Liver (tissue), 3 donors: Measurements from ENCODE around the gene ACSM2B.

ENCODE experiments used
- FOXA1 ChIP-seq: IDR thresholded peaks from 2 replicates; pipeline ENCODE4 v1.6.1; 2016; ENCODE audit warnings: antibody characterized with exemption
- GABPA ChIP-seq, 2 donors: IDR thresholded peaks in 1 of 2; conservative IDR thresholded peaks in 1 of 2; 2 replicates each; pipeline ENCODE4 v1.6.1; 2016; ENCODE audit warnings: antibody characterized with exemption in 2 of 2, mild to moderate bottlenecking in 1 of 2, moderate library complexity in 1 of 2
- HNF4G ChIP-seq: IDR thresholded peaks from 2 replicates; pipeline ENCODE4 v1.6.1; 2016; ENCODE audit warnings: antibody characterized with exemption
- JUND ChIP-seq, 2 donors: IDR thresholded peaks; 2 replicates each; pipeline ENCODE4 v1.6.1; 2016; ENCODE audit warnings: antibody characterized with exemption in 2 of 2
- RAD21 ChIP-seq, 2 donors: IDR thresholded peaks; 2 replicates each; pipeline ENCODE4 v1.6.1; 2016; ENCODE audit warnings: antibody characterized with exemption in 2 of 2, mild to moderate bottlenecking in 2 of 2
- SP1 ChIP-seq: IDR thresholded peaks from 2 replicates; pipeline ENCODE4 v1.6.1; 2018; ENCODE audit warnings: antibody characterized with exemption, mild to moderate bottlenecking
- TAF1 ChIP-seq: conservative IDR thresholded peaks from 2 replicates; pipeline ENCODE4 v1.6.1; 2016; ENCODE audit warnings: antibody characterized with exemption, mild to moderate bottlenecking
- YY1 ChIP-seq: IDR thresholded peaks from 2 replicates; pipeline ENCODE4 v1.6.1; 2016; ENCODE audit warnings: antibody characterized with exemption, mild to moderate bottlenecking
- TF ChIP-seq, protein P1 (sequence below): fragments of 150-350 bp; IDR thresholded peaks from 2 replicates; pipeline ENCODE4 v1.5.1; 2017; ENCODE audit warnings: improper control_type of control experiment, low read depth, low read length; ENCODE audit not compliant: missing input control
- TF ChIP-seq, protein P2 (sequence below): IDR thresholded peaks from 2 replicates; pipeline ENCODE4 v1.6.1; 2016; ENCODE audit warnings: antibody characterized with exemption
- TF ChIP-seq, protein P3 (sequence below): IDR thresholded peaks from 2 replicates; pipeline ENCODE4 v1.6.1; 2016; ENCODE audit warnings: antibody characterized with exemption
- TF ChIP-seq, protein P4 (sequence below): IDR thresholded peaks from 2 replicates; pipeline ENCODE4 v1.6.1; 2016; ENCODE audit warnings: antibody characterized with exemption, mild to moderate bottlenecking
- donor health status: healthy.
- donor health status: healthy.

DNA sequence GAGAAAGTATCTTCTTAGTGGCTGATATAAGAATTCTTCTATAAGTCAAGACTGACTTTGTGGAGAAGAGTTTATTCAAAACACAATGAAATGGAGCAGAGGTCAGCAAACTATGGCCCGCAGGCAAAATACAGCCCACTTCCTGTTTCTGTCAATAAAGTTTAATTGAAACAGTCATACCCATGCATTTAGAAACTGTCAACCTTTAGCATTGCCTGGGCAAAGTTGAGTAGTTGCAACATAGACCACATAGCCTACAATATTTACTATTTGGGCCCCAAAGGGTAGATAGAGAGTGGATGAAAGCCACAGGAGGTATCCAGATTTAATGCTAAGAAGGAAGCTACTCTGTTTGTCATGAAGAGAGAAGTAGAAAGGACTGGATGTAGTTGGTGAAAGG is 38.0 kb downstream of the ACSM2B start:
- TF ChIP-seq, protein P1, sequence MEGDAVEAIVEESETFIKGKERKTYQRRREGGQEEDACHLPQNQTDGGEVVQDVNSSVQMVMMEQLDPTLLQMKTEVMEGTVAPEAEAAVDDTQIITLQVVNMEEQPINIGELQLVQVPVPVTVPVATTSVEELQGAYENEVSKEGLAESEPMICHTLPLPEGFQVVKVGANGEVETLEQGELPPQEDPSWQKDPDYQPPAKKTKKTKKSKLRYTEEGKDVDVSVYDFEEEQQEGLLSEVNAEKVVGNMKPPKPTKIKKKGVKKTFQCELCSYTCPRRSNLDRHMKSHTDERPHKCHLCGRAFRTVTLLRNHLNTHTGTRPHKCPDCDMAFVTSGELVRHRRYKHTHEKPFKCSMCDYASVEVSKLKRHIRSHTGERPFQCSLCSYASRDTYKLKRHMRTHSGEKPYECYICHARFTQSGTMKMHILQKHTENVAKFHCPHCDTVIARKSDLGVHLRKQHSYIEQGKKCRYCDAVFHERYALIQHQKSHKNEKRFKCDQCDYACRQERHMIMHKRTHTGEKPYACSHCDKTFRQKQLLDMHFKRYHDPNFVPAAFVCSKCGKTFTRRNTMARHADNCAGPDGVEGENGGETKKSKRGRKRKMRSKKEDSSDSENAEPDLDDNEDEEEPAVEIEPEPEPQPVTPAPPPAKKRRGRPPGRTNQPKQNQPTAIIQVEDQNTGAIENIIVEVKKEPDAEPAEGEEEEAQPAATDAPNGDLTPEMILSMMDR = no peak
- TF ChIP-seq, protein P2, sequence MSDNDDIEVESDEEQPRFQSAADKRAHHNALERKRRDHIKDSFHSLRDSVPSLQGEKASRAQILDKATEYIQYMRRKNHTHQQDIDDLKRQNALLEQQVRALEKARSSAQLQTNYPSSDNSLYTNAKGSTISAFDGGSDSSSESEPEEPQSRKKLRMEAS = no peak
- TF ChIP-seq SP1 (no peak), TAF1 (no peak), HNF4G (no peak), RAD21 (IDR thresholded peaks at IDR 0.05) (no peak), JUND (IDR thresholded peaks at IDR 0.05) (no peak), YY1 (no peak), FOXA1 (no peak), GABPA (IDR thresholded peaks at IDR 0.05 in 1 of 2, conservative IDR thresholded peaks at IDR 0.05 in 1 of 2) (no peak)
- TF ChIP-seq, protein P3, sequence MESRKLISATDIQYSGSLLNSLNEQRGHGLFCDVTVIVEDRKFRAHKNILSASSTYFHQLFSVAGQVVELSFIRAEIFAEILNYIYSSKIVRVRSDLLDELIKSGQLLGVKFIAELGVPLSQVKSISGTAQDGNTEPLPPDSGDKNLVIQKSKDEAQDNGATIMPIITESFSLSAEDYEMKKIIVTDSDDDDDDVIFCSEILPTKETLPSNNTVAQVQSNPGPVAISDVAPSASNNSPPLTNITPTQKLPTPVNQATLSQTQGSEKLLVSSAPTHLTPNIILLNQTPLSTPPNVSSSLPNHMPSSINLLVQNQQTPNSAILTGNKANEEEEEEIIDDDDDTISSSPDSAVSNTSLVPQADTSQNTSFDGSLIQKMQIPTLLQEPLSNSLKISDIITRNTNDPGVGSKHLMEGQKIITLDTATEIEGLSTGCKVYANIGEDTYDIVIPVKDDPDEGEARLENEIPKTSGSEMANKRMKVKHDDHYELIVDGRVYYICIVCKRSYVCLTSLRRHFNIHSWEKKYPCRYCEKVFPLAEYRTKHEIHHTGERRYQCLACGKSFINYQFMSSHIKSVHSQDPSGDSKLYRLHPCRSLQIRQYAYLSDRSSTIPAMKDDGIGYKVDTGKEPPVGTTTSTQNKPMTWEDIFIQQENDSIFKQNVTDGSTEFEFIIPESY = no peak
- TF ChIP-seq, protein P4, sequence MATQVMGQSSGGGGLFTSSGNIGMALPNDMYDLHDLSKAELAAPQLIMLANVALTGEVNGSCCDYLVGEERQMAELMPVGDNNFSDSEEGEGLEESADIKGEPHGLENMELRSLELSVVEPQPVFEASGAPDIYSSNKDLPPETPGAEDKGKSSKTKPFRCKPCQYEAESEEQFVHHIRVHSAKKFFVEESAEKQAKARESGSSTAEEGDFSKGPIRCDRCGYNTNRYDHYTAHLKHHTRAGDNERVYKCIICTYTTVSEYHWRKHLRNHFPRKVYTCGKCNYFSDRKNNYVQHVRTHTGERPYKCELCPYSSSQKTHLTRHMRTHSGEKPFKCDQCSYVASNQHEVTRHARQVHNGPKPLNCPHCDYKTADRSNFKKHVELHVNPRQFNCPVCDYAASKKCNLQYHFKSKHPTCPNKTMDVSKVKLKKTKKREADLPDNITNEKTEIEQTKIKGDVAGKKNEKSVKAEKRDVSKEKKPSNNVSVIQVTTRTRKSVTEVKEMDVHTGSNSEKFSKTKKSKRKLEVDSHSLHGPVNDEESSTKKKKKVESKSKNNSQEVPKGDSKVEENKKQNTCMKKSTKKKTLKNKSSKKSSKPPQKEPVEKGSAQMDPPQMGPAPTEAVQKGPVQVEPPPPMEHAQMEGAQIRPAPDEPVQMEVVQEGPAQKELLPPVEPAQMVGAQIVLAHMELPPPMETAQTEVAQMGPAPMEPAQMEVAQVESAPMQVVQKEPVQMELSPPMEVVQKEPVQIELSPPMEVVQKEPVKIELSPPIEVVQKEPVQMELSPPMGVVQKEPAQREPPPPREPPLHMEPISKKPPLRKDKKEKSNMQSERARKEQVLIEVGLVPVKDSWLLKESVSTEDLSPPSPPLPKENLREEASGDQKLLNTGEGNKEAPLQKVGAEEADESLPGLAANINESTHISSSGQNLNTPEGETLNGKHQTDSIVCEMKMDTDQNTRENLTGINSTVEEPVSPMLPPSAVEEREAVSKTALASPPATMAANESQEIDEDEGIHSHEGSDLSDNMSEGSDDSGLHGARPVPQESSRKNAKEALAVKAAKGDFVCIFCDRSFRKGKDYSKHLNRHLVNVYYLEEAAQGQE = no peak
